ES-I3 (cell line): ENCODE measurements around the gene TICAM1.
A peak's percentile ranks its signal among the peaks of the same experiment; 100 is the strongest.
"Not testable (repeated sequence)": the region's sequence is repeated elsewhere in the genome, so short reads cannot be mapped to it uniquely, and the experiment has no call there.

Experiments
- H3K36me3 ChIP-seq: 2 replicates; pipeline ENCODE4 v1.6.1; 2013; ENCODE audit warnings: mild to moderate bottlenecking, low read length, control low read depth, moderate library complexity; ENCODE audit not compliant: insufficient read depth
- H3K4me1 ChIP-seq: 2 replicates; pipeline ENCODE4 v1.6.1; 2013; ENCODE audit warnings: mild to moderate bottlenecking, control low read depth, low read length; ENCODE audit not compliant: insufficient read depth
- H3K9ac ChIP-seq: 2 replicates; pipeline ENCODE4 v1.6.1; 2013; ENCODE audit warnings: low read depth, mild to moderate bottlenecking, low read length, moderate library complexity
- H3K9me3 ChIP-seq: 2 replicates; pipeline ENCODE4 v1.6.1; 2013; ENCODE audit warnings: mild to moderate bottlenecking, low read length, moderate library complexity; ENCODE audit not compliant: control insufficient read depth, insufficient read depth

Gene TICAM1

GRCh38 chr19:4831304-4831978 lies at the start of gene TICAM1:
Gene TICAM1, minus strand, starts transcription at chr19:4831712. Its CDS starts 13,335 bp downstream, at chr19:4818377.
- Histone ChIP-seq H3K9ac (peak within 1 kb of the TSS; percentile 81), H3K36me3 (no peaks in the 10 kb centered on the region), H3K4me1 (no peaks in the 10 kb centered on the region; the same call in 1 of the 2 replicates), H3K9me3 (no peaks in the 10 kb centered on the region)

GRCh38 chr19:4879041-4879440 lies 47.5 kb upstream of the TICAM1 start:
- Histone ChIP-seq H3K9ac (no peak overlapping the region), H3K4me1 (peaks cover 4% of the 10 kb centered on the region; the same call in 1 of the 2 replicates), H3K9me3 (no peaks in the 10 kb centered on the region)

GRCh38 chr19:4878491-4878968 lies 47.0 kb upstream of the TICAM1 start:
- Histone ChIP-seq H3K9ac (no peak overlapping the region), H3K36me3 (no peaks in the 10 kb centered on the region), H3K4me1 (peaks cover 4% of the 10 kb centered on the region; the same call in 1 of the 2 replicates), H3K9me3 (no peaks in the 10 kb centered on the region)

More at GRCh38 chr19:4879041-4879440, 47.5 kb upstream of the TICAM1 start:
- no peaks in the 10 kb centered on the region for H3K36me3 ChIP-seq

- no peak overlapping the region for H3K9ac ChIP-seq
- no peaks in the 10 kb centered on the region for H3K9me3 ChIP-seq
- H3K36me3 ChIP-seq: no peaks in the 10 kb centered on the region
- peaks cover 4% of the 10 kb centered on the region; the same call in 1 of the 2 replicates for H3K4me1 ChIP-seq
These were observed 46.4 kb upstream of the TICAM1 start for GRCh38 chr19:4877753-4878490.

DNA sequence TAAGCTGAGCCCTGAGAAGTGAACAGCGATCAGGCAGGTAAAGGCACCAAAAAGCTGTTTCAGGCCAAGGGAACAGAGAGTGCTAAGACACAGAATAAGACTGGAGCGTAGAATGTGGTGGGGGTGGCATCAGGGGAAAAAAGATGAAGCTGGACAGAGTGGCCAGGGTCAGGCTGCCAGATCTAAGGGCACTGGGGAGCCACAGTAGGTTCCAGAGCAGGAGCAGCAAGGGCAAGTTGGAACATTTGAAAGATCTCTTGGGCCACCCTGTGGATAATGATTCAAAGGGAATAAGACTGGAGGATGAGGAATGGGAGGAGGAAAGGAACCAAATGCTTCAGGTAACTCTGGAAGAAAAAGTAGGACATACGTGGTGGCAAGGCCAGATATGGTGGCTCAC lies 42.4 kb upstream of the TICAM1 start:
- no peaks in the 10 kb centered on the region for H3K9me3 ChIP-seq
- H3K4me1 ChIP-seq: peaks cover 3% of the 10 kb centered on the region; the same call in 1 of the 2 replicates
- H3K9ac ChIP-seq: no peak overlapping the region
- H3K36me3 ChIP-seq: no peaks in the 10 kb centered on the region

GRCh38 chr19:4871711-4872110 lies 40.2 kb upstream of the TICAM1 start:
- Histone ChIP-seq H3K36me3 (no peaks in the 10 kb centered on the region), H3K9ac (no peak overlapping the region), H3K9me3 (no peaks in the 10 kb centered on the region), H3K4me1 (no peaks in the 10 kb centered on the region; the same call in 1 of the 2 replicates)

- Histone ChIP-seq H3K9ac (peak overlapping the region; percentile 1; the same call in 1 of the 2 replicates), H3K36me3 (no peaks in the 10 kb centered on the region), H3K9me3 (no peaks in the 10 kb centered on the region), H3K4me1 (no peaks in the 10 kb centered on the region; the same call in 1 of the 2 replicates)
These were observed 38.7 kb upstream of the TICAM1 start for GRCh38 chr19:4870025-4870700.

DNA sequence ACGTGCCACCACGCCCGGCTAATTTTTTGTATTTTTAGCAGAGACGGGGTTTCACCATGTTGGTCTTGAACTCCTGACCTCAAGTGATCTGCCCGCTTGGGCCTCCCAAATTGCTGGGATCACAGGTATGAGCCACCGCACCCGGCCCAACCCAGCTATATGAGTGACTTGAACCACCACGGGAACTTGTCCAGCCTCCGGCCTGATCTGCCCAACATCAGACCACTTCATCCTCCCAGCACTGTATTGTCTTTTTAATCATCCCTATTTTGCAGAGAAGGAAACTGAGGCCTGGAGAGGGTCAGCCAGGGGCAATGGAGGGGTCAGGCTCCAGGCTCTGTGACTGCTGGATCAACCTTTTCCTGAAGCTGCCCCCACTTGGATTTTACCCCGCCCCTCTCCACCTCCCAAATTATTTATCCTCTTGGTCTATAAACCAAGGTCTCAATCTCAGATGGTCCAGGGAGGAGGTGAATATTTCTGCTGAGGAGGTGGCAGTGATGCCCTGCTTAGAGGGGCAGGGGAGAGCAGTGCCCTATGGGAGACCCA lies 36.8 kb upstream of the TICAM1 start:
- Histone ChIP-seq H3K4me1 (no peaks in the 10 kb centered on the region; the same call in 1 of the 2 replicates), H3K9ac (no peak overlapping the region), H3K9me3 (no peaks in the 10 kb centered on the region), H3K36me3 (no peaks in the 10 kb centered on the region)

GRCh38 chr19:4867534-4868285 lies 36.2 kb upstream of the TICAM1 start, which contains the start of gene PLIN3:
Gene PLIN3, minus strand, starts transcription at chr19:4867667. Its CDS starts 6,273 bp downstream, at chr19:4861394.
- H3K4me1 ChIP-seq: no peaks in the 10 kb centered on the region; the same call in 1 of the 2 replicates
- no peaks in the 10 kb centered on the region for H3K36me3 ChIP-seq
- peak within 1 kb of the TSS; percentile 97 for H3K9ac ChIP-seq
- H3K9me3 ChIP-seq: no peaks in the 10 kb centered on the region

GRCh38 chr19:4866595-4867424 lies 35.3 kb upstream of the TICAM1 start:
- H3K9ac ChIP-seq: peak overlapping the region; percentile 97
- H3K4me1 ChIP-seq: no peaks in the 10 kb centered on the region; the same call in 1 of the 2 replicates
- no peaks in the 10 kb centered on the region for H3K36me3 ChIP-seq
- H3K9me3 ChIP-seq: no peaks in the 10 kb centered on the region

- Histone ChIP-seq H3K9ac (no peak overlapping the region), H3K36me3 (peaks cover 7% of the 10 kb centered on the region)
These were observed 29.6 kb upstream of the TICAM1 start for GRCh38 chr19:4861147-4861546.

DNA sequence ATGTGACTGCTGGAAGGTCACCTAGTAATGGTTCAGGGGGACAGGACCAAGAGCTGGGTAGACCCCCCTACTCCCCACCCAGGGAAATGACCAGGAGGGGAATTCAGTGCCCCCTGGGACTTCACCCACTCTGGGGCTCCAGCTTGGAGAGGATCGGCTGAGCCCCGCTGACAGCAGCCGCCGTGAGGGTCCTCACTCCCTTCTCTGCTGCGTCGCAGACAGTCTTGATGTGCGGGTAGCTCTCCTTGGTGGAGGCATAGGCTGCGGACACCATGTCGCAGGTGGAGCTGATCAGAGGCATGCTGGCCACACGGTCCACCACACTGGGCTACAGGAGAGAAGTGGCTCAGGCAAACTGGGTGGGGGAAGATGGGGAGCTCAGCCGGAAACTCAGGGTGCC lies 28.2 kb upstream of the TICAM1 start:
- peaks cover 7% of the 10 kb centered on the region for H3K36me3 ChIP-seq
- H3K4me1 ChIP-seq: no peaks in the 10 kb centered on the region
- no peaks in the 10 kb centered on the region for H3K9me3 ChIP-seq
- no peak overlapping the region for H3K9ac ChIP-seq

More at GRCh38 chr19:4861147-4861546, 29.6 kb upstream of the TICAM1 start:
- H3K4me1 ChIP-seq: no peaks in the 10 kb centered on the region
- H3K9me3 ChIP-seq: no peaks in the 10 kb centered on the region

DNA sequence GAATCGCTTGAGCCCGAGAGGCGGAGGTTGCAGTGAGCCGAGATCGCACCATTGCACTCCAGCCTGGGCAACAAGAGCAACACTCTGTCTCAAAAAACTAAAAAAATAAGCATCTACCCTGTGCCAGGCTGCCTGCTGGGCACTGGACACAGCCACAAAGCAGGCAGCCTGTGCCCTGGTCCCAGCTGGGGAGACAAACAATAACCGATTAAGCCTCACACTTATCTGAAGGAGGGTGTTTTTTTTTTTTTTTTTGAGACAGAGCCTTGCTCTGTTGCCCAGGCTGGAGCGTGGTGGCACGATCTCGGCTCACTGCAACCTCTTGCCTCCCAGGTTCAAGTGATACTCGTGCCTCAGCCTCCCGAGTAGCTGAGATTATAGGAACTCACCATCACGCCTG lies 25.0 kb upstream of the TICAM1 start:
- not testable (repeated sequence) for H3K4me1 ChIP-seq, H3K9me3 ChIP-seq, H3K36me3 ChIP-seq, H3K9ac ChIP-seq
